Astrocyte (in vitro differentiated cells and primary cell): Measurements from ENCODE around the gene RND2. TPM values are rescaled to one million over a fixed set of nuclear protein-coding genes. Genes with fewer than 3 reads are reported as not detected.

Experiments used
- DNase-seq: peaks from one replicate; pipeline ENCODE4 v3.0.0-alpha.2; 2010; ENCODE audit warnings: low read depth
- FAIRE-seq: peaks from 2 replicates; lab custom pipeline; 2011; peaks lifted over from hg19 to GRCh38; lab: Jason Lieb, UNC
- H2AFZ ChIP-seq: 2 replicates; pipeline ENCODE4 v1.6.0; 2012; ENCODE audit warnings: low read depth, low read length, inconsistent platforms
- H3K27ac ChIP-seq: 2 replicates; pipeline ENCODE4 v1.5.1; 2011; ENCODE audit warnings: low read depth, low read length, inconsistent platforms
- H3K27me3 ChIP-seq: 2 replicates; pipeline ENCODE4 v1.6.0; 2011; ENCODE audit warnings: low read length, inconsistent platforms; ENCODE audit not compliant: insufficient read depth
- H3K36me3 ChIP-seq: 2 replicates; pipeline ENCODE4 v1.5.1; 2011; ENCODE audit warnings: low read length, inconsistent platforms; ENCODE audit not compliant: insufficient read depth
- H3K4me1 ChIP-seq: 2 replicates; pipeline ENCODE4 v1.5.1; 2011; ENCODE audit warnings: low read length, inconsistent platforms; ENCODE audit not compliant: insufficient read depth
- H3K4me2 ChIP-seq: 2 replicates; pipeline ENCODE4 v1.6.0; 2012; ENCODE audit warnings: low read length, inconsistent platforms
- H3K4me3 ChIP-seq: 2 replicates; pipeline ENCODE4 v1.5.1; 2011; ENCODE audit warnings: low read depth, mild to moderate bottlenecking, low read length, inconsistent platforms; ENCODE audit not compliant: insufficient read depth
- H3K79me2 ChIP-seq: 2 replicates; pipeline ENCODE4 v1.6.0; 2012; ENCODE audit warnings: mild to moderate bottlenecking, low read length, inconsistent platforms; ENCODE audit not compliant: insufficient read depth
- H3K9ac ChIP-seq: 2 replicates; pipeline ENCODE4 v1.6.0; 2012; ENCODE audit warnings: mild to moderate bottlenecking, low read length, inconsistent platforms
- H3K9me3 ChIP-seq: 2 replicates; pipeline ENCODE4 v1.5.1; 2012; ENCODE audit warnings: low read depth, mild to moderate bottlenecking, low read length, inconsistent platforms; ENCODE audit not compliant: insufficient read depth
- H4K20me1 ChIP-seq: 2 replicates; pipeline ENCODE4 v1.6.0; 2012; ENCODE audit warnings: low read length, inconsistent platforms; ENCODE audit not compliant: insufficient read depth
- H3K27ac Mint-ChIP-seq: one replicate; pipeline ENCODE4 v1.8.0; 2021; ENCODE audit warnings: mild to moderate bottlenecking, mixed read lengths; ENCODE audit not compliant: unreplicated experiment
- H3K27me3 Mint-ChIP-seq: one replicate; pipeline ENCODE4 v1.8.0; 2021; ENCODE audit warnings: low read depth, mixed read lengths; ENCODE audit not compliant: unreplicated experiment
- H3K36me3 Mint-ChIP-seq: one replicate; pipeline ENCODE4 v1.8.0; 2021; ENCODE audit warnings: low read depth, mixed read lengths; ENCODE audit not compliant: unreplicated experiment
- H3K4me1 Mint-ChIP-seq: one replicate; pipeline ENCODE4 v1.8.0; 2021; ENCODE audit warnings: low read depth, mixed read lengths; ENCODE audit not compliant: unreplicated experiment
- H3K4me3 Mint-ChIP-seq: one replicate; pipeline ENCODE4 v1.8.0; 2021; ENCODE audit warnings: mild to moderate bottlenecking, moderate library complexity, mixed read lengths; ENCODE audit not compliant: unreplicated experiment
- H3K9me3 Mint-ChIP-seq: one replicate; pipeline ENCODE4 v1.8.0; 2021; ENCODE audit warnings: mild to moderate bottlenecking, mixed read lengths; ENCODE audit not compliant: unreplicated experiment
- CTCF ChIP-seq: IDR thresholded peaks from 2 replicates; pipeline ENCODE4 v1.5.1; 2011; ENCODE audit warnings: low read depth, mild to moderate bottlenecking, inconsistent platforms, low read length, moderate library complexity; ENCODE audit not compliant: insufficient read depth
- EZH2 ChIP-seq: IDR thresholded peaks from 2 replicates; pipeline ENCODE4 v1.6.1; 2012; ENCODE audit warnings: mild to moderate bottlenecking, low read length, inconsistent platforms; ENCODE audit not compliant: insufficient read depth
- total RNA-seq: library from RNA; stranded (reverse); gene quantifications from 2 replicates; pipeline ENCODE4 v1.2.1, GENCODE V29; 2021

Gene RND2
- total RNA-seq, 1 donor from 2014 or later, result 2.3 TPM

DNA sequence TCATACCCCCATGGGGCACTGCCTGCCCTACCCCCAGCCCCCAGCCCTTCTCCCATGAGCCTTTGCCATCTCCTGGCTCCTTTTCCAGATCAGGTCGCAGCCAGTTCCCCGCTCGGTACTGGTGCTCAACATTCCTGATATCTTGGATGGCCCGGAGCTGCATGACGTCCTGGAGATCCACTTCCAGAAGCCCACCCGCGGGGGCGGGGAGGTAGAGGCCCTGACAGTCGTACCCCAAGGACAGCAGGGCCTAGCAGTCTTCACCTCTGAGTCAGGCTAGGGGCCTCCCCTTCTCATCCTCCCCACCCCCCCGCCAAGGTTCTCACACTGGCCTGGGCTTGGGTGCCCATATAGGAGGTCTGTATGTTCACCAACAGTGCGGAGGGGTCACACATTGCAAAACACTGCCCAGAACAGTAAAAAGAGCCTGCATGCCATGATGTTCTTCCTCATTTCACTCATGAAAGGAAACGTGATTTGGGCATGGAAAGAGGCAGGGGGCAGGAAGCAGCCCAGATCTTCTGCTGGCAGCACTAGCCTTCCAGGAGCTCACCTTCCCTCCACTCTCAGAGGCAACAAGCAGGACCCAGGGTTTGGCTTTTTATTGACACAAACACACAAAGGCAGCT is 10.9 kb upstream of the RND2 start:
- Mint-ChIP-seq H3K4me3 (peak overlapping the region; percentile 34), H3K27me3 (no peaks in the 10 kb centered on the region), H3K4me1 (peaks cover 44% of the 10 kb centered on the region), H3K36me3 (peaks cover 14% of the 10 kb centered on the region), H3K27ac (peak overlapping the region; percentile 66), H3K9me3 (no peaks in the 10 kb centered on the region)
- H3K36me3 ChIP-seq, result peaks cover 8% of the 10 kb centered on the region
- H3K4me3 ChIP-seq, result no peak overlapping the region
- no peak overlapping the region for H2AFZ ChIP-seq
- H3K9me3 ChIP-seq, result no peaks in the 10 kb centered on the region
- H3K27me3 ChIP-seq, result no peaks in the 10 kb centered on the region
- H3K27ac ChIP-seq, result no peak overlapping the region
- TF ChIP-seq CTCF, result no peak
- TF ChIP-seq EZH2, result no peak
- DNase-seq, result no peak
- H4K20me1 ChIP-seq, result peaks cover 32% of the 10 kb centered on the region
- peaks cover 14% of the 10 kb centered on the region for H3K79me2 ChIP-seq
- no peak overlapping the region for H3K9ac ChIP-seq
- H3K4me1 ChIP-seq, result peaks cover 5% of the 10 kb centered on the region
- no peak overlapping the region for H3K4me2 ChIP-seq
- no peak for FAIRE-seq

- H3K9me3 Mint-ChIP-seq, result no peaks in the 10 kb centered on the region
- no peak for TF ChIP-seq EZH2
- no peak for TF ChIP-seq CTCF
- no peak overlapping the region for H3K9ac ChIP-seq
- no peak overlapping the region for H2AFZ ChIP-seq
- H3K79me2 ChIP-seq, result peaks cover 21% of the 10 kb centered on the region
- H4K20me1 ChIP-seq, result peaks cover 32% of the 10 kb centered on the region
- H3K27ac ChIP-seq, result no peak overlapping the region
- H3K4me1 ChIP-seq, result peaks cover 10% of the 10 kb centered on the region
- peak overlapping the region; percentile 27 for H3K4me3 Mint-ChIP-seq
- no peak for DNase-seq
- H3K4me3 ChIP-seq, result no peak overlapping the region
- H3K4me2 ChIP-seq, result no peak overlapping the region
- no peaks in the 10 kb centered on the region for H3K27me3 ChIP-seq
- H3K36me3 ChIP-seq, result peaks cover 8% of the 10 kb centered on the region
- peak overlapping the region; percentile 66 for H3K27ac Mint-ChIP-seq
- H3K27me3 Mint-ChIP-seq, result no peaks in the 10 kb centered on the region
- H3K36me3 Mint-ChIP-seq, result peaks cover 14% of the 10 kb centered on the region
- H3K4me1 Mint-ChIP-seq, result peaks cover 51% of the 10 kb centered on the region
- FAIRE-seq, result no peak
- H3K9me3 ChIP-seq, result no peaks in the 10 kb centered on the region
Observed at GRCh38 chr17:43014649-43015542, 10.1 kb upstream of the RND2 start.
